Measurements from ENCODE around the gene CLEC2D.
"Not testable (repeated sequence)": the region's sequence is repeated elsewhere in the genome, so short reads cannot be mapped to it uniquely, and the experiment has no call there.

DNA sequence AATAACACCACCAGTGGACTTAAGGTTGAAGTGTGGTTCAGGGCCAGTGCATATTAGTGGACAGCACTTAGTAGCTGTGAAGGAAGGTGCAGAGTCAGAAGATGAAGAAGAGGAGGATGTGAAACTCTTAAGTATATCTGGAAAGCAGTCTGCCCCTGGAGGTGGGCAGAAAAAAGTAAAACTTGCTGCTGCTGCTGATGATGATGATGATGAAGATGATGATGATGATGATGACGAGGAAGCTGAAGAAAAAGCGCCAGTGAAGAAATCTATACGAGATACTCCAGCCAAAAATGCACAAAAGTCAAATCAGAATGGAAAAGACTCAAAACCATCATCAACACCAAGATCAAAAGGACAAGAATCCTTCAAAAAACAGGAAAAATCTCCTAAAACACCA, 26.1 kb downstream of the CLEC2D start:
- TF ChIP-seq, protein P1, sequence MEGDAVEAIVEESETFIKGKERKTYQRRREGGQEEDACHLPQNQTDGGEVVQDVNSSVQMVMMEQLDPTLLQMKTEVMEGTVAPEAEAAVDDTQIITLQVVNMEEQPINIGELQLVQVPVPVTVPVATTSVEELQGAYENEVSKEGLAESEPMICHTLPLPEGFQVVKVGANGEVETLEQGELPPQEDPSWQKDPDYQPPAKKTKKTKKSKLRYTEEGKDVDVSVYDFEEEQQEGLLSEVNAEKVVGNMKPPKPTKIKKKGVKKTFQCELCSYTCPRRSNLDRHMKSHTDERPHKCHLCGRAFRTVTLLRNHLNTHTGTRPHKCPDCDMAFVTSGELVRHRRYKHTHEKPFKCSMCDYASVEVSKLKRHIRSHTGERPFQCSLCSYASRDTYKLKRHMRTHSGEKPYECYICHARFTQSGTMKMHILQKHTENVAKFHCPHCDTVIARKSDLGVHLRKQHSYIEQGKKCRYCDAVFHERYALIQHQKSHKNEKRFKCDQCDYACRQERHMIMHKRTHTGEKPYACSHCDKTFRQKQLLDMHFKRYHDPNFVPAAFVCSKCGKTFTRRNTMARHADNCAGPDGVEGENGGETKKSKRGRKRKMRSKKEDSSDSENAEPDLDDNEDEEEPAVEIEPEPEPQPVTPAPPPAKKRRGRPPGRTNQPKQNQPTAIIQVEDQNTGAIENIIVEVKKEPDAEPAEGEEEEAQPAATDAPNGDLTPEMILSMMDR (IDR thresholded peaks at IDR 0.05; ENCODE audit: low read depth, low read length, poor library complexity, severe bottlenecking), result not testable (repeated sequence)
- not testable (repeated sequence) for TF ChIP-seq EZH2phosphoT487 (IDR thresholded peaks at IDR 0.05; ENCODE audit: borderline replicate concordance, low read length)

Data from DOHH2 (cell line).